GM18511 (cell line): ENCODE results near the gene MAN1C1.
A peak's percentile ranks its signal among the peaks of the same experiment; 100 is the strongest.

Source experiments
- ATAC-seq: cut with Tn5 transposase; IDR thresholded peaks from one replicate; pipeline ENCODE4 v1.9.1; 2021; ENCODE audit warnings: mild to moderate bottlenecking, moderate library complexity; ENCODE audit not compliant: unreplicated experiment

The MAN1C1 gene

GRCh38 chr1:25616095-25616986, at the start of gene MAN1C1:
TSS of gene MAN1C1 (plus strand) at chr1:25616791. CDS start at chr1:25617798, 1,007 bp downstream.
- peak; percentile 64 for ATAC-seq

- no peak for ATAC-seq
These were observed 48.9 kb upstream of the MAN1C1 start for GRCh38 chr1:25567710-25568089.

GRCh38 chr1:25568090-25568833, 48.3 kb upstream of the MAN1C1 start:
- ATAC-seq, result no peak

- ATAC-seq, result no peak
These were observed 47.6 kb upstream of the MAN1C1 start for GRCh38 chr1:25568834-25569596.

GRCh38 chr1:25569597-25570396, 46.8 kb upstream of the MAN1C1 start:
- no peak for ATAC-seq

GRCh38 chr1:25570798-25571521, 45.6 kb upstream of the MAN1C1 start:
- ATAC-seq, result no peak

- ATAC-seq, result no peak
These were observed 45.0 kb upstream of the MAN1C1 start for GRCh38 chr1:25571522-25571970.

- no peak for ATAC-seq
These were observed 44.5 kb upstream of the MAN1C1 start for GRCh38 chr1:25572107-25572506.

- ATAC-seq, result no peak
These were observed 43.6 kb upstream of the MAN1C1 start for GRCh38 chr1:25572708-25573590.

- no peak for ATAC-seq
These were observed 43.0 kb upstream of the MAN1C1 start for GRCh38 chr1:25573591-25573930.

GRCh38 chr1:25573961-25574360, 42.6 kb upstream of the MAN1C1 start:
- ATAC-seq, result no peak

- no peak for ATAC-seq
These were observed 41.4 kb upstream of the MAN1C1 start for GRCh38 chr1:25575191-25575590.

GRCh38 chr1:25576459-25577133, 40.0 kb upstream of the MAN1C1 start:
- no peak for ATAC-seq

- ATAC-seq, result no peak
These were observed 39.3 kb upstream of the MAN1C1 start for GRCh38 chr1:25577134-25577920.

- no peak for ATAC-seq
These were observed 37.0 kb upstream of the MAN1C1 start for GRCh38 chr1:25579292-25580252.

GRCh38 chr1:25580927-25581326, 35.7 kb upstream of the MAN1C1 start:
- no peak for ATAC-seq
